ENCODE measurements around the gene ALPL.

Gene ALPL

DNA sequence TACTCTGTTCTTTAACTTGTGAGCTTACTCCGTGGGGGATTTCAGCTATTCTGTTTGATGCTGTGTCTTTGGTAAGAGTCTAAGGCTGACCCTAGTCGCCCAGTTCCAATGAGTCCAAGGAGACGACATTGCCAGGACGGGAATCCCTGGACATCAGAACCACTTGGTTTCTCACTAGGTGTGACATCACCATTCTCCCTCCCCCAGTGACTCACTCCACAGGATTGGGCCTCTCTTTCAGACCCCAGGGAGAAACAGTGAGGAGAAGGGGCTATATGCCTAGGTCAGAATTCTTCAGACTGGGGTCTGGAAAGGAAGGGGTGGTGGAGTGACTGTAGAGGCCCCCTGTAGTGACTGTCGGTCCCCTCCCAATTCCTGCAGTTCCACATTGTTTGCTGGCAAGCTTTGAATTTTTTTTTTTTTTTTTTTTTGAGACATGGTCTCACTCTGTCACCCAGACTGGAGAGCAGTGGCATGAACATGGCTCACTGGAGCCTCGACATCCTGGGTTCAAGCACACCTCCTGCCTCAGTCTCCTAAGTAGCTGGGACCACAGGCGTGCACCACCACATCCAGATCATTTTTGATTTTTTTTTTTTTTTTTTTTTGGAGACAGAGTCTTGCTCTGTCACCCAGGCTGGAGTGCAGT is 21.3 kb downstream of the ALPL start:
- DNase-seq (ENCODE audit: low read depth, low spot score): no peak

DNA sequence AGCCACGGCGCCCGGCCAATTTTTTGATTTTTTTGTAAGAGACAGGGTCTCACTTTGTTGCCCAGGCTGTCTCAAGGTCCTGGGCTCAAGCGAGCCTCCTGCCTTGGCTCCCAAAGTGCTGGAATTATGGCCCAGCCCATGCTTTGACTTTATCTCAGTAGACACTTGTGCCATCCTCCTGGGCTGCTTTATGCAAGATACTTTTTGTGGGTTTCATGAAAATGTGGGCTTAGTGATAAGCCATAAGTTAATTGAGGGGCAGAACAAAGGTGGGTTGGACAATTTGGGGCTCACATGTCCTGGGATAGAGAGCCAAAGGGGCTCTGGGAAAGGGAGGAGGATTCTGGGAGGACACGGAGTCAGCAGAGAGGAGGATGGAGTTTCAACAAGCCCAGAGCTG is 22.0 kb downstream of the ALPL start:
- no peak for DNase-seq (ENCODE audit: low read depth, low spot score)

DNA sequence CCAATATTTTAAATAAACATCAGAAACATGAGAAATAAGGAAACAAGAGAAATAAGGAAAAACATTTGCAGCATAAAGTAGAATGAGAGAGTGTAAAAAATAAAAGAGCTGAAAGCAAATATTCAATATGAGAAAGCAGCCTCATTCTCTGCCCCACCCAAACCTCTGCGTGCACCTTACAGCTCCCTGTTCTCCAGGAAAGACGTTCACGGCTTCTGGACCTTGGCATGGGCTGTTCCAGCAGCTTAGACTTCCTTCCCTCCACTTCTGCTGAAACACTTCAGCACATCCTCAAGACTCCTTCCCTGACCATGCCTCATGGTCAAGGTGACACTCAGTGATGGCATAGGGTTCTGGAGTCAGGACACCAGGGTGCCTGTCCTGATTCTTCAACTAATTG is 23.3 kb downstream of the ALPL start:
- no peak for DNase-seq (ENCODE audit: low read depth, low spot score)

DNA sequence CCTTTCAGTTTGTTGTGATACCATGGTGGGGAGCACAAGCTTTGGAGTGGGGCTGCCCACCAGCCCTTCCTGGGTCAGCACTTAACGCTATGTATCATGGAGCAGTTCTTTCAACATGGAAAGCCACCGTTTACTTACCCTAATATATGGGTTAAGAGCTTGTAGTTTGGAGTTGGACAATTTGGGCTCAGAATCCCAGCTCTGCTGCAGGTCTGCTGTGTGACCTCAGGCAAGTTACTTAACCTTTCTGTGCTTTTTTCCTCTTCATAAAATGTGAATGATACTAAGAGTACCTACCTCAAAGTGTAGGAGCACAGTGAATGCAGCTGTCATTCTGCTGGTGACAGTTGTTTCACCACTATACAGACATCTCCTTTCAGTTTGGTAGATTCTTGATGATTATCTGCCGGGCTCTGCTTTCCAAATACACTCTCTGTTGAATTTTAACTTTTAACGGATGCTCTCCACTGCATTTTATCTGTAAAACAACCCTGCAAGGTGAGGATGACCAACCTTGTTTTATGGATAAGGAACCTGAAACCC is 23.8 kb downstream of the ALPL start:
- DNase-seq (ENCODE audit: low read depth, low spot score): no peak

DNA sequence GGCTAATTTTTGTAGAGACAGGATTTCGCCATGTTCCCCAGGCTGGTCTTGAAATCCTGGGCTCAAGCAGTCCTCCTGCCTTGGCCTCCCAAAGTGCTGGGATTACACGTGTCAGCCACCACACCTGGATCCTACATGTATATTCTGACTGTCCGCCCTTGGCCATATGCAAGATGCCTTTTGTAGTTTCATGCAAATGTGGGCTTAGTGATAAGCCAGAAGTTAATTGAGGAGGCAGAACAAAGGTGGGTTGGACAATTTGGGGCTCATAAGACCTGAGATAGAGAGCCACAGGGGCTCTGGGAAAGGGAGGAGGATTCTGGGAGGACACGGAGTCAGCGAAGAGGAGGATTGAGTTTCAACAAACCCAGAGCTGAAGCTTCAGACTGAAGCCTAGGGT is 24.9 kb downstream of the ALPL start:
- no peak for DNase-seq (ENCODE audit: low read depth, low spot score)

DNA sequence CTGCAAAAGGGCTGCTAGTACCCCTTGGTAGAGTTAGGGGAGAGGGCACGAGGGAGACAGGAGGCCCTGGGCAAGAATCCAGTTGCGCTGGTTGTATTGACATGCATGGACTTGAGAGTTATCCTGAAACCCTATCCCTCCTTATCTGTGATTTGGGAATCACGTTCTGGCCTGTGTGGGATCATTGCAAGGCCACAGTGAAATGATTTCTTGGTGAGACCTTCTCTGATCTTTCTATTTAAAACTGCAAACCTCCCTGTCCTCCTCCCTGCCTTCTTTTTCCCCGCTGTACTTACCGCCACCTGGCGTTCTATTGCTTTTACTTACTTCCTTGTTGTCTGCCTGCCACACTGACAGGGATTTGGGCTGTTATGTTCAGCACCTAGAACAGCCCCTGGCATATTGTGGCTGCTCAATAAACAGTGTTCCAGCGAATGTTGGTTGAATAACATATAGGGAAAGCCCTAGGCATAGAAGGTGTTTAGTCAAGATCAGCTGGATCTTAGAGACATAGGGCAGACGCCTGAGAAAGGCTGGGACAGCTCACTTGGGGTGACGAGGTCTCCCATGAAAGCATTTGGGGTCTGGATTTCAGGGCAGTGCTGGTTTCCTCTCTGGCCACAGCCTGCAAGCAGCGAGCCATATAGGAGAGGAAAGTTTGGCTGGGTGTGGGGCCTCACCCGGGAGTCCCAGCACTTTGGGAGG is 25.6 kb downstream of the ALPL start:
- no peak for DNase-seq (ENCODE audit: low read depth, low spot score)

DNA sequence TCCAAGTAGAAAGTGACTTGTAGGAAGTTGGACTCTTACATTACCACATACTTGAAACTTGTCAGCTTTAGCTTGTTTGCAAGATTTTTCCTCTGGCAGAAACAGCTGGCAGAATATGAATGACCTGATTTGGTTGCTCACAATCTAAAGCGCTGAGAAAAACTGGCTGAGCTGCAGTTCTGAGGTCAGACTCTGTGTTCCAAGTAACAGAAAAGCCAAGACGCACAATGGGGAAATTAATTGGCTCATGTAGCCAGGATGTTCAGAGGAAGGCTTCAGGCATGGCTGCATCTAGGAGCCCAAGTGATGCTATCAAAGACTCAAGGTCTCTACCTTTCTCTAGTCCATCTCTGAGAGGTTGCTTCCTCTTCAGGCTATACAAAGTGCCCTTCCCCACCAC is 27.0 kb downstream of the ALPL start:
- DNase-seq (ENCODE audit: low read depth, low spot score): no peak

DNA sequence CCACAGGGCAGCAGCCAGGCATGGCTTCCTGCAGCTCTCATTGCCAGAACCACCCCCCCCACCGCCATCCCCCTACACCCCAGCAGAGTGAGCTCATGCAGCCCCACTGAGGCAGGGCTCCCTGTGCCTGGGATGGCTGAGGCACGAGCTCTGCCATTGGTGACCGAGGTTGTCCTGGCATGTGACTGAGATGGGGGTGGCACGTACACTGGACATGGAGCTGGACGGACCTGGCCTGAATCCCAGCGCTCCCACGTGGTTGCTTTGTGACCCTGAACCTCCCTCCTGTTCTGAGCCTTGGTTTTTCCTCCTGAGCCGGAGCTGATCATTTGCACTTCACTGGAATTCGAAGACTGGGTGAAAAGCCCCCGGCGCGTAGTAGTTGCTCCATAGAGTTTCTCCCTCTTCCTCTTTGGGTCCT is 28.3 kb downstream of the ALPL start:
- no peak for DNase-seq (ENCODE audit: low read depth, low spot score)

DNA sequence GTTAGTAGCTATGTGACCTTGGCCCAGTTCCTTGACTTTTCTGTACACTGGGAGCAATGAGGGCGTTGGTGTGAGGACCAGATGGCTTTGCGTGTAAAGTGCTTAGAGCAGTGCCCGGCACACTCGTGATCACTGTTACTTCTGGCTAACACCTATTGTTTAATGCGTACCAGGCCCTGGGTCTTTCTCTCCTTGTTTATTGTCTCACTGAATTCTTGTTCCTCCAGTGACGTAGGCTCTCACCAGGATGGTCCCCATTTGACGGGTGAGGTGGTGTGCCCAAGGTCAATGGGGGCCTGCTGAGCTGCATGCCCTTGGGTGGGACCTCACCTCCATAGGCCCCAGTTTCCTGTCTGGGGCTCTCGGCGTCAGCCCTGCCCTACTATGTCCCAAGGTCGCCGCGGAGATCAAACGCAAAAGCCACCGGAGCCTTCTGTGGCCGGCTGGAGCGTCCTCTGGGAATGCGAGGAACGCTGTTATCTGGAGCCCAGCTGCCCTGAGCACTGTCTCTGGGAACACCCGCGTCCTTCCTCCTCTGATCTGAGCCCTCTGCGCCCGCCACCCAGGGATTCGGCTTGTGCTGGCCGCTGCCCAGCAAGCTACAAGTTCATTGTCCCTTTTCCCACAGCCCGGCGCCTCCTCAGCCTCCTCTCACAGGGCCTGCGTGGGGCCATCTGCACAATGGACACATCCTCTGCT is 28.9 kb downstream of the ALPL start:
- DNase-seq (ENCODE audit: low read depth, low spot score): no peak

DNA sequence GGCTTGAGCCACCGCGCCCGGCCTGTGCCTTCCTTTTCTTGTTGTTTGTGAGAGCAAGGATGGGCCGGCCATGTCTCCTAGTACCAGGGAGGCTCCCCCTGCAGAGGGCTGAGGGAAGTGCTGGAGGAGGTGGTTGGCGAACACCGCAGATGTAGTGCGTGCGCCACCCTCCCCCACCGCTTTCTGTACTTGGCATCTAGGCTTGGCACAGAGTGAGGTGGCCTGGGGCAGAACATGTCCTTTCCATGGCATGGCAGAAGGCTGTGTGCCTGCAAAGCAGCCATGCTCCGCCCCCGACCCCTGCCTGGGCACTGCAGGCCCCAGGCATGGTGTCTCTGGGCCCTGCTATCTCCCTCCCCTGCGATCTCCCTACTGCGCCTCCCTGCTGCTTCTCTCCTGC is 30.7 kb downstream of the ALPL start:
- DNase-seq (ENCODE audit: low read depth, low spot score): no peak

DNA sequence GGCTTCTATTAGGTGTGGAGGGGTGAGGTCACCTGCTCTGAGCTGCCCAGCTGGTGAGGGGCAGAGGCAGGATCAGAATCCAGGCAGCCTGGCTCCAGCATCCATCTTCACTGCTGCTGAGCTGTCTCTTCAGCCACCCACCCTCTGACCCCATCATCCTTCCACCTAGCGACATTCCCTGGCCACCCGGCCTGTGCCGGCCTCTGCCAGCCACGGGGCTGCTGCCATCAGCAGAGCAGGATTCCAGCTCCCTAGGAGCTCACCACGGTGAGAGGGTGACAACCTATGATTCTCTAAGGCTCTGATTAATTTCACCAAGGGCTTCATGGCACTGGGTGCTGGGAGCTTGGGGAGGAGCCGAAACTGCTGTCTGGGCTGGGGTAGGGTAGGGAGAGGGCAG is 32.1 kb downstream of the ALPL start:
- DNase-seq (ENCODE audit: low read depth, low spot score): no peak

DNA sequence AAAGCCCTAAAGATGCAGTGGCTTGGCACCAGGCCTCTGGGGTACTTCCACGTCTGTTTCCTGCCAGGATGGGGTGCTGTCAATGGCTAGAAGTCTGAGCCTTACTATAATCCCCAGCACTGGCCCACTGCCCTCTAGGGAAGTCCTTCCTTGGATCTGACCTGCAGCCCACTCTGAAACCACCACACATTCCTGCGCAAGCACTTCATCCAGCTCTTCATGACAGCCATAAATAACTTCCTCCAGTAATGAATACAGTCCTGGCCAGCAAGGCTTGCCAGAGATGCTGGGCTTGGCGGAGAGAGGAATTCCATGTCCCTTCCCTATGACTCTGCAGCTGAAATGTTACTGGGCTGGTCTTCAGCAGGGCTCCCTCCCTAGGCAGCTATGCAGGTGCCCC is 32.6 kb downstream of the ALPL start:
- no peak for DNase-seq (ENCODE audit: low read depth, low spot score)

DNA sequence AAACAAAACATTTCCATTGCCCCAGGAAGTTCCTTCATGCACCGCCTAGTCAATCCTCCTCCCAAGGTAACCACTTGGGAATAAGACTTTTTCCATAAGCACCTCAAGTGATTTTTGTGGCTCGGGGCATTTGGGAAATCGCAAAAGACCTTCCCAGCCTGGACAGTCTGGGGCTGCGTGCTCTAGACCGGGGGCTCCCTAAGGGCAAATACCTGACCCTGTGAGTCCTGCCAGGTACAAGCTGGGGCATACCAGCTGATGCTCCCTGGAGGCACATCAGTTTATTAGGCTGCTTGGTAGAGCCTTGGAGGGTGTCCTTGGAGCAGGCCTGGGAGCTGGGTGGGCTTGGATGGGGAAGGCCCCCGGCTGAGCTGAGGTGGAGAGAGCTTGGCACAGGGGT is 34.4 kb downstream of the ALPL start:
- DNase-seq (ENCODE audit: low read depth, low spot score): no peak

DNA sequence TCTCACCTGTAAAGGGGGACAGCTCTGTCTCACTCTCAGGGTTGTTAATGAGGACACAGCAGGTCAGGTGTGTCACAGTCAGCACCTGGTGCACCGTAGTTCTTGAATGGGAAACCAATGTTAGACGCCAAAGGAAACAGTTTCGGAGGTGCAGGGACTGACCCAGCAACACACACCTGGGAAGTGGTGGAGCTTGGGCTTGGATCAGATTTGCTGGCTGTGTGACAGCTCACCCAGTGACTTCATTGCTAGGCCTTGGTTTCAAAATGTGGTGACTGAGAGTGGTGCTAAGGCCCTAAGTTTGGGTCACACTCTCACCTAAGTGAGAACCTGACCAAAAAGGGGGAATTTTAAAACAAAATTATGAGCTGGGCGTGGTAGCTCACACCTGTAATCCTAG is 34.9 kb downstream of the ALPL start:
- no peak for DNase-seq (ENCODE audit: low read depth, low spot score)

DNA sequence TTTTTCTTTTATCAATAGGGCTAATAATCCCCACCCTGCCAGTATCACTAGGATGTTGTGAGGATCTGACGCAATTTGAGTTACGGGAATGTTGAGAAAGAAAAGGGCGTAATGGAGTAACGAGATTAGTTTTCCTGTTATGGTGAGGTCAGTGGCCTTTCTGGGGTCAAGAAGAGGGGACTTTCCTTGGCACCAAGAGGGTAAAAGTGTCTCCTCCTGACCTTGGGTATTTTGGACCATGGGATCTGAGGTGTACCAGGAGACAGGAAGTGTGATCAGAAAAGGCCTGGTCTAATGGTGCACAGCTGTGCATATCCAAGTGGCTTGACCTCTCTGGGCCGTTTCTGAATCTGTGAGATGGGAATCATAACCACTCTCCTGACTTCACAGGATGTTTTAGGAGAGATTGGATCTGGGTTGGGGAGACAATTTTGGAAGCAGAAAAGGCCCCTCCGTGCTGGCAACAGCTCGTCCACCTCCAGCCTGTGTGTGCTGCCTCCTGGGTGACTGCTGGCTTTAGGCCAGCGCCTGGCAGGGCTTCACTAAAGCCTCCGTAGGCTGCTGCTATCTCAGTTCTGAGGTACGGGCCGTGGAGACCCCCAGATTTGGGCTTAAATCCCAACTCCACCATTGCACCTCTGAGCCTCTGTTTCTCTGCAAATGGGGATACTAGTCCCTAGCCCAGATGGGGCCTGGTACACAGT is 37.1 kb downstream of the ALPL start:
- no peak for DNase-seq (ENCODE audit: low read depth, low spot score)

DNA sequence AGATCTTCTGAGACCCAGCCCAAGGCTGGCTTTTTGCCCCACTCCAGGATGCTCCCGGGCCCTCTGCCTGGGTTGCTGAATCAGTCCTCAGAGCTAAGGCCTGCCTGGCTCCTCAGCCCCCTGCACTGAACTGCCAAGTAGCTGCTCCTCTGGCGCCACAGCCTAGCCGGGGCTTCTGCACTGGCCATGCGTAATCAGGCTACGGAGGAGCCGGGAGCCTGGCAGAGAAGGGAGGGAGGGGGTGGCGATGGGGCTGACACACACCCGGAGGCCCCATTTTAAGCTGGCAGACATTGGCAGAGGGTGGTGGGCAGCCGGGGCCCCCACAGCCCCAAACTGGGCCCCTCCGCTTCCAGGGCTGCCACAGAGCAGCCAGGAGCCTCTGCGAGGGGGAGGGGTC is 38.7 kb downstream of the ALPL start:
- DNase-seq (ENCODE audit: low read depth, low spot score): no peak

DNA sequence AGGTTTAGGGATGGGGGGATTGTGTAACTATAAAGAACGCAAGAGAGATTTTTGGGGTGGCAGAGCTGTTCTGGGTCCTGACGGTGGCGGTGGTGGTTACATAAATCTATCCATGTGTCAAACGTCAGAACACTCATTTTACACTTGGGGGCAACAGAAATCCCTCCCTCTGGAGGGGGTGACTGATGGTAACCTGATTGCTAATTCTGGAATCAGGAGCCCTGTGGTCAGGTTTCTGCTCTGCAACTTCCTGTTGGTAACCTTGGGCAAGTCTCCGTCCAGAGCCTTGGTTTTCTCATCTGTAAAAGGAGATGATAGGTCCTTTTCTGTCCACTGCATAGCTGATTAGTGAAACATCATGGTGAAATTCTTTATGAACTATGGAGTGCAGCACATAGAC is 40.9 kb downstream of the ALPL start:
- DNase-seq (ENCODE audit: low read depth, low spot score): no peak

DNA sequence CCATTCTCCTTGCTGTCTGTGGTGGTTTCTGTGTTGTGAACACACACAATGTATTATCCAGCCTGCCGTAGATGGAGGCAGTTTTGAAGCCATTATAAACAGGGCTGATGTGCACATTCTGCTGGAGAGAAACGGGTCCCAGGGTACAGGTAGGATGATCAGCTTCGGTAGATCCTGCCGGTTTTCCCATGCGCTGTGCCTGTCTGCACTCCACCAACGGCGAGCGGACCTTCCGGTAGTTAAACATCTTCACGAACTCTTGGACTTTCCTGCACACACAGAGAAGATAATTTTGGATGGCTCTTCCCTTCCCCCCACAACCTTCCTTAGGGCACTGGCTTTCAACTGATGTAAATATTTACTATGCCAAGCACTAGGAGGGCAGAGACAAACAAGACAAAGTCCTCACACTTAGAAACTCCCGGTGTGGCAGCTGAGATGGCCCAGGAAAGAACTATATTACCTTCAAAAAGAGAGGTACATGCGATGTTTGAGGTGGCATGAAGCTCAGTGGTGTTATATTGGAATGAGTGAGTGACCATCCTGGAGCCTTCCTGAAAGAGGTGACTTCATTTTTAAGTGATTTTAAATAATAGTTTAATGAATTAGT is 41.7 kb downstream of the ALPL start:
- no peak for DNase-seq (ENCODE audit: low read depth, low spot score)

DNA sequence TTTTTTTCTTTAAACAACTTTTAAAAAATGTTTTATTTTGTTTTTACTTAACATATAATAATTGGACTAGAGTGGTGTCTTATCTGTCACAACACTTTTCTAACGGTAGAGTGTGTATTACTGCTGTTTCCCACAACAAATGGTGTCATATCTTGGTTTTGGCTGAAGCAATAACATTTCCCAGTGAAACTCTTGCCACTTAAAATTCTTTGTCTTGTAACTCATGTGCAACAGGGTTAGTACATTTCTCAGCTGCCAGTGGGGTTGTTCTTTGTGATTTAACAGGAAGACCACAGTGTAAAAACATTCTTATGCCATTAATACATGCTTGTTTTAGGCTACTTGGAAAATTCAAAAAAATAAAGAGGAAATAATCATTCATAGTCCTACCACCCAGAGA is 43.5 kb downstream of the ALPL start:
- DNase-seq (ENCODE audit: low read depth, low spot score): no peak

DNA sequence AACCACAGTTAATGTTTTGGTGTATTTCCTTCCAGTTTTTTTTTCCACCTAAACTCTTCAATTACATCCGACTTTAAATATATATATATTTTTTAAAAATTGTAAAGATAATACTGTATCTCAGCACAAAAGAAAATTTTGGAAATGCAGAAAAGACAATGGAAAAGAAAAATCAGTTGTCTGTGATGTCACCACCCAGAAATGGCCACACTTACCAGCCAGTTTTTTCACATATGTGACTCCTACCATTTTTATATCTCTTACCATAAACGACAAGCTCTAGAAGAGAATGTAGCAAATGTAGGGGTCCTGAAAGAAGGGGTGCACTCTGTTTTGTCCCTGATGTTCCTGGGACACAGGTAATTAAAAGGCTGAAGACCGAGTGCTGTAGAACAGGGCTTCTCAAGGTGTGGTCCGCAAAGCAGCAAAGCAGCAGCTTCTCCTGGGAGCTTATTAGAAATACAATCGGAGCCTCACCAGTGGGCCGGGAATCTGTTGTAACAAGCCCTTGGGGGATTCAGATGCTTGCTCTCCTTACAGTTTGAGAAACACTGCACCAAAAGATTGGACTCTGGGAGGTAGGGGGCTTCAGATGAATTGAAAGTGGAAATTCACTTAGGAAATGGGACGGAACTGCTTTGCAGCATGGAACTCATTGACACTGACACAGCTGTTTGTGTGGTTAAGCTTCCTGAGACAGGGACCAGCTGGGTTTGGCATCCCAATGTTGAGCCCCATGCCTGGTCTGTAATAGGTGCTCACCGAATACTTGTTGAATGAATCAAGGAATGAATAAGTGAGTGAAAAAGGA is 44.1 kb downstream of the ALPL start:
- DNase-seq (ENCODE audit: low read depth, low spot score): no peak

All from activated CD4-positive, CD25-positive, alpha-beta regulatory T cell treated with anti-CD3 and anti-CD28 coated beads, Interleukin-2, amount 50 U/mL, for 16 hours (primary cell).